ENCODE results near the gene MRPS18A. TPM values are rescaled to one million over a fixed set of nuclear protein-coding genes. Genes with fewer than 3 reads are reported as not detected.

Gene MRPS18A
- total RNA-seq, 1 donor from 2014 or later = 44.4 TPM

GRCh38 chr6:43628393-43629103, 59.0 kb downstream of the MRPS18A start:
- H3K27me3 ChIP-seq (ENCODE audit: control insufficient read depth in 3 of 3, insufficient read depth in 3 of 3, low read length in 3 of 3) = no peaks in the 10 kb centered on the region
- H3K9ac ChIP-seq (ENCODE audit: low read depth in 1 of 3, low read length in 3 of 3) = peak overlapping the region; percentile 85 to 89 (median 87)
- no peaks in the 10 kb centered on the region for H3K9me3 ChIP-seq (ENCODE audit: control insufficient read depth in 3 of 3, low read length in 3 of 3)
- H3K4me3 ChIP-seq (ENCODE audit: low read length in 3 of 3) = peak overlapping the region; percentile 88 to 89 (median 88)
- peaks cover 27 to 39% (median 37%) of the 10 kb centered on the region in 3 donors for H3K4me1 ChIP-seq (ENCODE audit: control insufficient read depth in 3 of 3, insufficient read depth in 3 of 3, low read length in 3 of 3)
- H3K36me3 ChIP-seq (ENCODE audit: control insufficient read depth in 3 of 3, insufficient read depth in 3 of 3, low read length in 3 of 3) = peaks cover 22 to 27% (median 25%) of the 10 kb centered on the region in 3 donors
- H3K27ac ChIP-seq (ENCODE audit: low read depth, low read length) = peak overlapping the region; percentile 86

- H3K4me1 ChIP-seq (ENCODE audit: control insufficient read depth in 3 of 3, insufficient read depth in 3 of 3, low read length in 3 of 3) = peaks cover 27 to 39% (median 37%) of the 10 kb centered on the region in 3 donors
- no peaks in the 10 kb centered on the region for H3K9me3 ChIP-seq (ENCODE audit: control insufficient read depth in 3 of 3, low read length in 3 of 3)
- peak overlapping the region; percentile 42 to 62 (median 58) for H3K9ac ChIP-seq (ENCODE audit: low read depth in 1 of 3, low read length in 3 of 3)
- peaks cover 32 to 40% (median 34%) of the 10 kb centered on the region in 3 donors for H3K36me3 ChIP-seq (ENCODE audit: control insufficient read depth in 3 of 3, insufficient read depth in 3 of 3, low read length in 3 of 3)
- no peaks in the 10 kb centered on the region for H3K27me3 ChIP-seq (ENCODE audit: control insufficient read depth in 3 of 3, insufficient read depth in 3 of 3, low read length in 3 of 3)
- peak overlapping the region; percentile 46 for H3K27ac ChIP-seq (ENCODE audit: low read depth, low read length)
- peak overlapping the region; percentile 1 to 42 (median 34) for H3K4me3 ChIP-seq (ENCODE audit: low read length in 3 of 3)
Observed at GRCh38 chr6:43627008-43627825, 60.4 kb downstream of the MRPS18A start.

- Histone ChIP-seq H3K36me3 (ENCODE audit: control insufficient read depth in 3 of 3, insufficient read depth in 3 of 3, low read length in 3 of 3) (peaks cover 48 to 58% (median 50%) of the 10 kb centered on the region in 3 donors), H3K4me3 (ENCODE audit: low read length in 3 of 3) (no peak overlapping the region), H3K27ac (ENCODE audit: low read depth, low read length) (no peak overlapping the region), H3K27me3 (ENCODE audit: control insufficient read depth in 3 of 3, insufficient read depth in 3 of 3, low read length in 3 of 3) (no peaks in the 10 kb centered on the region), H3K9me3 (ENCODE audit: control insufficient read depth in 3 of 3, low read length in 3 of 3) (no peaks in the 10 kb centered on the region), H3K4me1 (ENCODE audit: control insufficient read depth in 3 of 3, insufficient read depth in 3 of 3, low read length in 3 of 3) (peaks cover 23 to 35% (median 33%) of the 10 kb centered on the region in 3 donors), H3K9ac (ENCODE audit: low read depth in 1 of 3, low read length in 3 of 3) (no peak overlapping the region)
Observed at GRCh38 chr6:43625393-43625992, 62.1 kb downstream of the MRPS18A start.

- peaks cover 51 to 62% (median 56%) of the 10 kb centered on the region in 3 donors for H3K36me3 ChIP-seq (ENCODE audit: control insufficient read depth in 3 of 3, insufficient read depth in 3 of 3, low read length in 3 of 3)
- H3K4me1 ChIP-seq (ENCODE audit: control insufficient read depth in 3 of 3, insufficient read depth in 3 of 3, low read length in 3 of 3) = peaks cover 19 to 29% (median 28%) of the 10 kb centered on the region in 3 donors
Observed at GRCh38 chr6:43624786-43625288, 62.8 kb downstream of the MRPS18A start.

GRCh38 chr6:43623880-43624785, 63.5 kb downstream of the MRPS18A start:
- H3K9me3 ChIP-seq (ENCODE audit: control insufficient read depth in 3 of 3, low read length in 3 of 3) = no peaks in the 10 kb centered on the region
- H3K9ac ChIP-seq (ENCODE audit: low read depth in 1 of 3, low read length in 3 of 3) = peak overlapping the region in 2 of 3 donors; percentile 45 to 51
- H3K4me1 ChIP-seq (ENCODE audit: control insufficient read depth in 3 of 3, insufficient read depth in 3 of 3, low read length in 3 of 3) = peaks cover 19 to 25% (median 24%) of the 10 kb centered on the region in 3 donors
- H3K27me3 ChIP-seq (ENCODE audit: control insufficient read depth in 3 of 3, insufficient read depth in 3 of 3, low read length in 3 of 3) = no peaks in the 10 kb centered on the region
- H3K27ac ChIP-seq (ENCODE audit: low read depth, low read length) = no peak overlapping the region
- peaks cover 51 to 63% (median 58%) of the 10 kb centered on the region in 3 donors for H3K36me3 ChIP-seq (ENCODE audit: control insufficient read depth in 3 of 3, insufficient read depth in 3 of 3, low read length in 3 of 3)
- H3K4me3 ChIP-seq (ENCODE audit: low read length in 3 of 3) = no peak overlapping the region

More at GRCh38 chr6:43624786-43625288, 62.8 kb downstream of the MRPS18A start:
- Histone ChIP-seq H3K9ac (ENCODE audit: low read depth in 1 of 3, low read length in 3 of 3) (peak overlapping the region in 2 of 3 donors; percentile 20 to 45), H3K27ac (ENCODE audit: low read depth, low read length) (no peak overlapping the region), H3K4me3 (ENCODE audit: low read length in 3 of 3) (no peak overlapping the region), H3K27me3 (ENCODE audit: control insufficient read depth in 3 of 3, insufficient read depth in 3 of 3, low read length in 3 of 3) (no peaks in the 10 kb centered on the region), H3K9me3 (ENCODE audit: control insufficient read depth in 3 of 3, low read length in 3 of 3) (no peaks in the 10 kb centered on the region)

- no peak overlapping the region for H3K27ac ChIP-seq (ENCODE audit: low read depth, low read length)
- H3K36me3 ChIP-seq (ENCODE audit: control insufficient read depth in 3 of 3, insufficient read depth in 3 of 3, low read length in 3 of 3) = peaks cover 51 to 63% (median 58%) of the 10 kb centered on the region in 3 donors
- H3K4me3 ChIP-seq (ENCODE audit: low read length in 3 of 3) = no peak overlapping the region
- H3K27me3 ChIP-seq (ENCODE audit: control insufficient read depth in 3 of 3, insufficient read depth in 3 of 3, low read length in 3 of 3) = no peaks in the 10 kb centered on the region
- H3K9ac ChIP-seq (ENCODE audit: low read depth in 1 of 3, low read length in 3 of 3) = no peak overlapping the region
- H3K9me3 ChIP-seq (ENCODE audit: control insufficient read depth in 3 of 3, low read length in 3 of 3) = no peaks in the 10 kb centered on the region
- H3K4me1 ChIP-seq (ENCODE audit: control insufficient read depth in 3 of 3, insufficient read depth in 3 of 3, low read length in 3 of 3) = peaks cover 10 to 19% (median 15%) of the 10 kb centered on the region in 3 donors
Observed at GRCh38 chr6:43622541-43622940, 65.0 kb downstream of the MRPS18A start.

GRCh38 chr6:43621836-43622180, 65.8 kb downstream of the MRPS18A start:
- no peaks in the 10 kb centered on the region for H3K9me3 ChIP-seq (ENCODE audit: control insufficient read depth in 3 of 3, low read length in 3 of 3)
- peaks cover 51 to 63% (median 58%) of the 10 kb centered on the region in 3 donors for H3K36me3 ChIP-seq (ENCODE audit: control insufficient read depth in 3 of 3, insufficient read depth in 3 of 3, low read length in 3 of 3)

More at GRCh38 chr6:43621836-43622180, 65.8 kb downstream of the MRPS18A start:
- Histone ChIP-seq H3K27ac (ENCODE audit: low read depth, low read length) (no peak overlapping the region), H3K27me3 (ENCODE audit: control insufficient read depth in 3 of 3, insufficient read depth in 3 of 3, low read length in 3 of 3) (no peaks in the 10 kb centered on the region), H3K4me1 (ENCODE audit: control insufficient read depth in 3 of 3, insufficient read depth in 3 of 3, low read length in 3 of 3) (peaks cover 2 to 12% (median 8%) of the 10 kb centered on the region in 3 donors), H3K4me3 (ENCODE audit: low read length in 3 of 3) (no peak overlapping the region), H3K9ac (ENCODE audit: low read depth in 1 of 3, low read length in 3 of 3) (no peak overlapping the region)
